ENCODE results near the gene FBN1.

Gene FBN1

GRCh38 chr15:48645558-48646330 is at the start of gene FBN1:
TSS of gene FBN1 (minus strand) at chr15:48645709. CDS start at chr15:48644769, 940 bp downstream.
- no peak for DNase-seq (ENCODE audit: low read depth in 2 of 2)

GRCh38 chr15:48693484-48693883 is 48.0 kb upstream of the FBN1 start:
- no peak for DNase-seq (ENCODE audit: low read depth in 2 of 2)

- no peak for DNase-seq (ENCODE audit: low read depth in 2 of 2)
Observed at GRCh38 chr15:48688493-48688892, 43.0 kb upstream of the FBN1 start.

GRCh38 chr15:48683991-48684765 is 38.7 kb upstream of the FBN1 start:
- no peak for DNase-seq (ENCODE audit: low read depth in 2 of 2)

GRCh38 chr15:48682942-48683651 is 37.6 kb upstream of the FBN1 start:
- DNase-seq (ENCODE audit: low read depth in 2 of 2) = no peak

GRCh38 chr15:48681353-48681752 is 35.8 kb upstream of the FBN1 start:
- DNase-seq (ENCODE audit: low read depth in 2 of 2) = no peak

- no peak for DNase-seq (ENCODE audit: low read depth in 2 of 2)
Observed at GRCh38 chr15:48680841-48681240, 35.3 kb upstream of the FBN1 start.

- DNase-seq (ENCODE audit: low read depth in 2 of 2) = no peak
Observed at GRCh38 chr15:48679952-48680351, 34.4 kb upstream of the FBN1 start.

- no peak for DNase-seq (ENCODE audit: low read depth in 2 of 2)
Observed at GRCh38 chr15:48678851-48679250, 33.3 kb upstream of the FBN1 start.

- DNase-seq (ENCODE audit: low read depth in 2 of 2) = no peak
Observed at GRCh38 chr15:48677821-48678220, 32.3 kb upstream of the FBN1 start.

GRCh38 chr15:48675436-48675835 is 29.9 kb upstream of the FBN1 start:
- DNase-seq (ENCODE audit: low read depth in 2 of 2) = no peak

GRCh38 chr15:48674876-48675275 is 29.4 kb upstream of the FBN1 start:
- no peak for DNase-seq (ENCODE audit: low read depth in 2 of 2)

GRCh38 chr15:48672206-48672605 is 26.7 kb upstream of the FBN1 start:
- no peak for DNase-seq (ENCODE audit: low read depth in 2 of 2)

- no peak for DNase-seq (ENCODE audit: low read depth in 2 of 2)
Observed at GRCh38 chr15:48671103-48672022, 25.9 kb upstream of the FBN1 start.

- DNase-seq (ENCODE audit: low read depth in 2 of 2) = no peak
Observed at GRCh38 chr15:48667701-48668100, 22.2 kb upstream of the FBN1 start.

- no peak for DNase-seq (ENCODE audit: low read depth in 2 of 2)
Observed at GRCh38 chr15:48664436-48664835, 18.9 kb upstream of the FBN1 start.

GRCh38 chr15:48657950-48658591 is 12.6 kb upstream of the FBN1 start:
- DNase-seq (ENCODE audit: low read depth in 2 of 2) = no peak

GRCh38 chr15:48654801-48655200 is 9.3 kb upstream of the FBN1 start:
- DNase-seq (ENCODE audit: low read depth in 2 of 2) = no peak

GRCh38 chr15:48653913-48654670 is 8.6 kb upstream of the FBN1 start:
- no peak for DNase-seq (ENCODE audit: low read depth in 2 of 2)

- DNase-seq (ENCODE audit: low read depth in 2 of 2) = no peak
Observed at GRCh38 chr15:48653216-48653615, 7.7 kb upstream of the FBN1 start.

Measured in activated CD4-positive, alpha-beta T cell treated with anti-CD3 and anti-CD28 coated beads for 24 hours (primary cell).